Activated naive CD8-positive, alpha-beta T cell treated with anti-CD3 and anti-CD28 coated beads, Interleukin-2, amount 10 ng/mL, durations not matched to agents 7 days and 5 days (primary cell): ENCODE measurements around the gene FOXK1. TPM values are rescaled to one million over a fixed set of nuclear protein-coding genes. Genes with fewer than 3 reads are reported as not detected.
"Not testable (repeated sequence)": the region's sequence is repeated elsewhere in the genome, so short reads cannot be mapped to it uniquely, and the experiment has no call there.

Experiments used
- ATAC-seq: fragments of 150-1000 bp; cut with Tn5 transposase; one replicate; pipeline ENCODE4 v1.10.0; 2021; ENCODE audit warnings: low read depth, moderate library complexity
- POLR2A ChIA-PET: fragments of 350-600 bp; sonication (Branson Sonifier 250); formaldehyde crosslinking; loops from one replicate; lab custom pipeline; 2021; ENCODE audit warnings: antibody characterized with exemption; lab: Charles Lee
- DNase-seq: peaks from one replicate; pipeline ENCODE4 v3.0.0; 2021
- H3K27ac Mint-ChIP-seq: one replicate; pipeline ENCODE4 v1.8.0; 2022; ENCODE audit warnings: mild to moderate bottlenecking, mixed read lengths
- H3K27me3 Mint-ChIP-seq: one replicate; pipeline ENCODE4 v1.8.0; 2022; ENCODE audit warnings: mild to moderate bottlenecking, moderate library complexity, mixed read lengths
- H3K36me3 Mint-ChIP-seq: one replicate; pipeline ENCODE4 v1.8.0; 2021; ENCODE audit warnings: mild to moderate bottlenecking, mixed read lengths
- H3K4me1 Mint-ChIP-seq: one replicate; pipeline ENCODE4 v1.8.0; 2021; ENCODE audit warnings: mixed read lengths
- H3K4me3 Mint-ChIP-seq: one replicate; pipeline ENCODE4 v1.8.0; 2022; ENCODE audit warnings: mild to moderate bottlenecking, moderate library complexity, mixed read lengths
- H3K9me3 Mint-ChIP-seq: one replicate; pipeline ENCODE4 v1.8.0; 2021; ENCODE audit warnings: mixed read lengths
- total RNA-seq, 2 experiments: library from RNA; stranded (reverse); gene quantifications; one replicate each; pipeline ENCODE4 v1.2.3, GENCODE V29; 2021

Gene FOXK1
- total RNA-seq, 2 experiments from 2014 or later, result 41.7 to 42.1 TPM

DNA sequence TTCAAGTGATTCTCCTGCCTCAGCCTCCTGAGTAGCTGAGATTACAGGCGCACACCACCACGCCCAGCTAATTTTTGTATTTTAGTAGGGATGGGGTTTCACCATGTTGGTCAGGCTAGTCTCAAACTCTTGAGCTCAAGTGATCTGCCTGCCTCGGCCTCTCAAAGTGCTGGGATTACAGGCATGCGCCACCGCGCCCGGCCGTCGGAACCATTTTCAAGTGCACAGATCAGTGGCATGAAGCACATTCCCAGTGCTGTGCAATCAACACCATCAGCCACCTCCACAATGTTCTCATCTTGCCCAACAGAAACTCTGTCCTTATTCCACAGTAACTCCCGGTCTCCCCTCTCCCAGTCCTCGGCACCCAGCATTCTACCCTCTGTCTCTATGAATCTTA, 4.6 kb upstream of the FOXK1 start:
- H3K4me1 Mint-ChIP-seq, H3K36me3 Mint-ChIP-seq, DNase-seq, H3K27me3 Mint-ChIP-seq, H3K9me3 Mint-ChIP-seq, POLR2A ChIA-PET, H3K27ac Mint-ChIP-seq, H3K4me3 Mint-ChIP-seq, ATAC-seq: not testable (repeated sequence)

DNA sequence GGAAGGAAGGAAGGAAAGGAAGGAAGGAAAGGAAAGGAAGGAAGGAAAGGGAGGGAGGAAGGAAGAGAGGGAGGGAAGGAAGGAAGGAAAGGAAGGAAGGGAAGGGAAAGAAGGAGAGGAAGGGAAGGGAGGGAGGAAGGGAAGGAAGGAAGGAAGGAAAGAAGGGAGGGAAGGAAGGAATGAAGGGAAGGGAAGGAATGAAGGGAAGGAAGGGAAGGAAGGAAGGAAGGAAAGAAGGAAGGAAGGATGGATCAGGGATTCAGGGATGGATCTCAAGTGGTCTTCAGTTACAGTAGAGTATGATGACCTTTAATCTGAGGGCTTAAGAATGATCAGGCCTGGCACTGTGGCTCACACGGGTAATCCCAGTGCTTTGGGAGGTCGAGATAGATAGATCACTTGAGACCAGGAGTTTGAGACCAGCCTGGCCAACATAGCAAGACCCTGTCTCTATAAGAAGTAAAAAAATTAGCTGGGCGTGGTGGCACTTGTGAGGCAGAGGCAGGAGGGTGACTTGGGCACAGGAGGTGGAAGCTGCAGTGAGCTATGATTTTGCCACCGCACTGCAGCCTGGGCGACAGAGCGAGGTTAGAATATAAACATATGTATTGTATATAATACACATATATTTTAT, 760 bp upstream of the FOXK1 start:
- no peaks in the 10 kb centered on the region for H3K27me3 Mint-ChIP-seq
- H3K4me3 Mint-ChIP-seq, result peak overlapping the region; percentile 67
- H3K36me3 Mint-ChIP-seq, result peaks cover 4% of the 10 kb centered on the region
- ATAC-seq, result no peak
- H3K9me3 Mint-ChIP-seq, result no peaks in the 10 kb centered on the region
- POLR2A ChIA-PET, result interaction anchor here (4.2 to 6.6 kb wide), 2 partner anchors 40 to 64 kb away, joined by 27 to 139 read pairs; no protein-coding TSS in a partner anchor
- no peak for DNase-seq
- peak overlapping the region; percentile 67 for H3K27ac Mint-ChIP-seq
- peaks cover 18% of the 10 kb centered on the region for H3K4me1 Mint-ChIP-seq

DNA sequence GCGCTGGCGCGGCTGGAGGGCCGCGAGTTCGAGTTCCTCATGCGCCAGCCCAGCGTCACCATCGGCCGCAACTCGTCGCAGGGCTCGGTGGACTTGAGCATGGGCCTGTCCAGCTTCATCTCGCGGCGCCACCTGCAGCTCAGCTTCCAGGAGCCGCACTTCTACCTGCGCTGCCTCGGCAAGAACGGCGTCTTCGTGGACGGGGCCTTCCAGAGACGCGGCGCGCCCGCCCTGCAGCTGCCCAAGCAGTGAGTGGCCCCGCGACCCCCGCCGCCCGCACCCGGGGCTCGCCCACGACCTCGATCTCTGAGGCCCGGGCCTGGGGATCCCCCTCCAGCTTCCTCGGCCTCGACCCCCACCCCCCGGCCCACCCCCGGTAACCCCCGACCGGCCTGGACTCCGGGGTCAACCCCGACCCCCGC, 537 bp downstream of the FOXK1 start:
- ATAC-seq (peak; percentile 55), DNase-seq (peak; percentile 70)
- POLR2A ChIA-PET, result interaction anchor here (0.6 to 6.6 kb wide), 5 partner anchors 34 to 93 kb away, joined by 3 to 139 read pairs (median 10); partner anchors contain the start of gene AP5Z1
- Mint-ChIP-seq H3K9me3 (no peaks in the 10 kb centered on the region), H3K36me3 (peaks cover 4% of the 10 kb centered on the region), H3K27me3 (no peaks in the 10 kb centered on the region), H3K4me3 (peak overlapping the region; percentile 91), H3K4me1 (peaks cover 18% of the 10 kb centered on the region), H3K27ac (peak overlapping the region; percentile 51)

DNA sequence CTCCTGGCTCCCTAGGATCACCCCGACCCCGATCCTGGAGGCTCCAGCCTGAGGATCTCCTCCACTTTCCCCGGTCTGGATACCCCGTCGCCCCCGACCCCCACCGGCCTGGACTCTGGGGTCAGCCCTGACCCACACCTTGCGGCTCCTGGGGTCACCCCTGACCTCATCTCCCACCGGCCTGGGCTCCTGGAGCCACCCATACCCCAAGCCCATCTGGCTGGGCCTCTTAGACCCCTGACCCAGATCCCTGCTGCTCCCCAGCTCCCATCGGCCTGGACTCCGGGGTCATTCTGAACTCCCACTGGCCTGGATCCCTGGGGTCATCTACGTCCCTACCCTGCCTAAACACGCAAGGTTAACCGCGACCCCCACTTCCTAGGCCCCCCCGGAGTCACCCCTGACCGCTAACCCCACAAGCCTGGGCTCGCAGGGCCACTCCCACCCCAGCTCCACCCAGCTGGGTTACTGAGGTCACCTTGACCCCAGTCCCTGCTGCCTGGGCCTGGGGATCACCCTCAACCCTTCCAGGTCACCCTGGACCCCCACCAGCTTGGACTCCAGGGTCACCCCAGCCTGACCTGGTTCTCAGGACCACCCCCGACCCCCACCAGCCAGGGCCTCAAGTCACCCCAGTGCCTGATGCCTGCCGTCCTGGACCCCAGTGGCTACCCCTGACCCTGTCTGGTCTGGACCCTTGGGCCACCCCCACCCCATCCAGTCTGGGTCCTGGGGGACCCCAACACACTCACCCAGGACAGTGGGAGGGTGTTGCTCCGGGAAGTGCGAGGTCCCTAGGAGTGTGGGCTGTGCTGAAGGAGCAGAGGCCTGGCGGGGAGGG, 1.2 kb downstream of the FOXK1 start:
- peaks cover 20% of the 10 kb centered on the region for H3K4me1 Mint-ChIP-seq
- no peaks in the 10 kb centered on the region for H3K9me3 Mint-ChIP-seq
- peak overlapping the region; percentile 91 for H3K4me3 Mint-ChIP-seq
- peaks cover 4% of the 10 kb centered on the region for H3K36me3 Mint-ChIP-seq
- peak overlapping the region; percentile 94 for H3K27ac Mint-ChIP-seq
- POLR2A ChIA-PET, result interaction anchor here (0.7 to 6.6 kb wide), 5 partner anchors 42 to 93 kb away, joined by 3 to 139 read pairs (median 10); partner anchors contain the start of gene AP5Z1
- no peaks in the 10 kb centered on the region for H3K27me3 Mint-ChIP-seq
- peak; percentile 55 for DNase-seq
- peak; percentile 1 for ATAC-seq

DNA sequence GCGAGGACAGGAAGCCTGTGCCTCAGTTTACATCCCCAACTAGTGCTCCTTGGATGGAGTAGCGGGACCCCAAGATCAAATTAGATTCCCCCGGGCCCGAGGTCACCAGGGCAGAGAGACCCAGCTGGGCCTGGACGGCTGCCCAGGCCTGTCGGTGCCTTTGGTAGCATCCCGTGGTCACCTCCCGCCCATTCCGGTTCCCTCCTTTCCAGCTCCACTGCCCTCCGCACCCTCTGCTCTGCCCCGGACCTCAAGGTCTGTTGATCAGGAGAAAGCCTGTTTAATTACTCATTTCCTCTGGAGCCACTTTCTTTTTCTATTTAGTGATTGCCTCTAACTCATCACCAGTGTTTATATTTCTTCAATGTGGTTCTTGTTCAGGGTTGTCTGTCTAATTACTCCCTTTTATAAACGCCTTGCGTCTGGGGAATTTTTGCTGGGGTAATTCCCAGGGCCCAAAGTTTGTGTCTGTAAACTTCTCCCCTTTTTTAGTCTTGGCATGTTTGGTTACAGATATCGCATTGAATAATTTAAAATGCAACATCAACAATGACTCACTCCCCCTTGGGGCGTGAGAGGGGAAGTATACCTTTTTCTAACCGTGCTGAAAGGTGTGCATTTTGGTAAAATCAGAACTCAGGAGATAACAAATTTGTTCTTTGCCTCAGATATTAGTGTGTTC, 1.9 kb downstream of the FOXK1 start:
- peak overlapping the region; percentile 94 for H3K27ac Mint-ChIP-seq
- no peaks in the 10 kb centered on the region for H3K9me3 Mint-ChIP-seq
- no peak for DNase-seq

DNA sequence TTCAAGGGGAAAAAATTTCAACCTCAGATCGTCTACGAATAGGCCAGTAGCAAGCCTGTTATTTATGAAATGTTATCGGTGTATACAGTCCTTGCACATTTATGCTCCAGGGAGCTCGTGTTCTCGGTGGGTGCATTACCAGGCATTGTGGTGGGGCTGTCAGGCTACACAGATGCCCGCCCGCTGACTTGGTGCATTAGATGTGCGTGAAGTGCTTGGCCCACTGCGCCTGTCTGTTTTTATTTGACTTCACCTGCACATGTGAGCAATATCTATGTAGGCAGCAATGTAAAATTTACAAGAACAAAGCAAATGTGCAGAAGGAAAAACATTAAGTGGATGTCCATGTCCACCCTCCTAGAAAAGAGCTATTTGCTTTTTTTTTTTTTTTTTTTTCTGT, 2.8 kb downstream of the FOXK1 start:
- Mint-ChIP-seq H3K4me3 (peak overlapping the region; percentile 91), H3K27me3 (no peaks in the 10 kb centered on the region), H3K9me3 (no peaks in the 10 kb centered on the region), H3K36me3 (peaks cover 4% of the 10 kb centered on the region), H3K27ac (peak overlapping the region; percentile 94), H3K4me1 (peaks cover 22% of the 10 kb centered on the region)
- ATAC-seq (no peak), DNase-seq (no peak)
- POLR2A ChIA-PET, result interaction anchor here (0.8 to 6.6 kb wide), 5 partner anchors 40 to 91 kb away, joined by 3 to 139 read pairs (median 10); partner anchors contain the start of gene AP5Z1

More for the DNA sequence above, 1.9 kb downstream of the FOXK1 start:
- H3K27me3 Mint-ChIP-seq, result no peaks in the 10 kb centered on the region
- peaks cover 4% of the 10 kb centered on the region for H3K36me3 Mint-ChIP-seq
- ATAC-seq, result peak; percentile 21
- H3K4me3 Mint-ChIP-seq, result peak overlapping the region; percentile 91
- H3K4me1 Mint-ChIP-seq, result peaks cover 20% of the 10 kb centered on the region
- POLR2A ChIA-PET, result interaction anchor here (0.8 to 6.6 kb wide), 4 partner anchors 41 to 92 kb away, joined by 3 to 139 read pairs (median 18); partner anchors contain the start of gene AP5Z1

DNA sequence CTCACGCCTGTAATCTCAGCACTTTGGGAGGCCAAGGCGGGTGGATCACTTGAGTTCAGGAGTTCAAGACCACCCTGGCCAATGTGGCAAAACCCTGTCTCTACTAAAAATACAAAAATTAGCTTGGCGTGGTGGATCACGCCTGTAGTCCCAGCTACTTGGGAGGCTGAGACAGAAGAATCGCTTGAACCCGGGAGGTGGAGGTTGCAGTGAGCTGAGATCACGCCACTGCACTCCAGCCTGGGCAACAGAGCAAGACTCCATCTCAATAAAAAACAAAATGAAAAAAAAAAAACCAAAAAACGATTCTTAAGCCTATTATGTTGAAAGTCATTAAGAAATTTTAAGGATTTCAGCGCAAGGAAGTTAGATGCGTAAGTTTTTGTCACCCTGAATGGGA, 3.6 kb downstream of the FOXK1 start:
- not testable (repeated sequence) for H3K27ac Mint-ChIP-seq, H3K36me3 Mint-ChIP-seq, DNase-seq, ATAC-seq, H3K9me3 Mint-ChIP-seq, H3K27me3 Mint-ChIP-seq, H3K4me3 Mint-ChIP-seq
- H3K4me1 Mint-ChIP-seq, result peaks cover 24% of the 10 kb centered on the region
- POLR2A ChIA-PET, result interaction anchor here (0.9 to 2.3 kb wide), 3 partner anchors 44 to 90 kb away, joined by 7 to 10 read pairs (median 9); partner anchors contain the start of gene AP5Z1

DNA sequence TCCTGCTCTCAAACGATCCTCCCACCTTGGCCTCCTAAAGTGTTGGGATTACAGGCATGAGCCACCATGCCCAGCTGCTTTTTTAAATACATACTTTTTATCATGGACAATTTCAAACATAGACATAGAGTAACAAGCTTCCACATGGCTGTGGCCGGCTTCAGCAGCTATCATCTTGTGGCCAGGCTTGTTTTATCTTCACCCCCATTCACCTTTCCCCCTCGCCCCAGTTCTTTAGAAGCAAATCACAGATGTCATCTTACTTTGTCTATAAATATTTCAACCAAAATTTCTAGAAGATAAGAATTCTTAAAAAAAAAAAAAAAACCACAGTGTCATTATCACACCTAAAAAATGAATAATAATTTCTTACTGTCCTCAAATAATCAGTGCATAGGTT, 5.9 kb downstream of the FOXK1 start:
- Mint-ChIP-seq H3K4me3 (no peak overlapping the region), H3K9me3 (no peaks in the 10 kb centered on the region), H3K27me3 (no peaks in the 10 kb centered on the region), H3K27ac (no peak overlapping the region), H3K4me1 (peaks cover 25% of the 10 kb centered on the region), H3K36me3 (peaks cover 7% of the 10 kb centered on the region)
- POLR2A ChIA-PET, result interaction anchor here (2.3 kb wide), 1 partner anchor 46 kb away, joined by 9 read pairs; no protein-coding TSS in a partner anchor
- ATAC-seq (no peak), DNase-seq (no peak)

DNA sequence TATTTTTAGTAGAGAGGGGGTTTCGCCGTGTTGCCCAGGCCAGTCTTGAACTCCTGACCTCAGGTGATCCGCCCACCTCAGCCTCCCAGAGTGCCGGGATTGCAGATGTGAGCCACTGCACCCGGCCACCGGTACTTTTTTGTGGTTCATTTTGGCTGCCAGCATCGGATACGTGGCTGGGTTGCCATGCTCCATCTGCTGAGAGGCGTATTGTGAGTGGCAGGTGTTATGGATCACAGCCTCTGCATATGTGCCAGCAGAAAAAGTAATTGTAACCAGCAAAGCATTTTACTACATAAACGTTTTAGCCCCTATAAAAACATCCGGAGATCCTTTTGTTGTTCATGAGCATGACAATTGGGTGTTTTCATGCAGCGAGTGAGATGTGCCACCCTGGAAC, 7.1 kb downstream of the FOXK1 start:
- POLR2A ChIA-PET, result interaction anchor here (0.7 kb wide), 1 partner anchor 70 kb away, joined by 3 read pairs; no protein-coding TSS in a partner anchor
- Mint-ChIP-seq H3K9me3 (no peaks in the 10 kb centered on the region), H3K36me3 (peaks cover 4% of the 10 kb centered on the region), H3K4me1 (peaks cover 24% of the 10 kb centered on the region), H3K27ac (no peak overlapping the region), H3K4me3 (no peak overlapping the region), H3K27me3 (no peaks in the 10 kb centered on the region)
- ATAC-seq, result no peak
- no peak for DNase-seq

DNA sequence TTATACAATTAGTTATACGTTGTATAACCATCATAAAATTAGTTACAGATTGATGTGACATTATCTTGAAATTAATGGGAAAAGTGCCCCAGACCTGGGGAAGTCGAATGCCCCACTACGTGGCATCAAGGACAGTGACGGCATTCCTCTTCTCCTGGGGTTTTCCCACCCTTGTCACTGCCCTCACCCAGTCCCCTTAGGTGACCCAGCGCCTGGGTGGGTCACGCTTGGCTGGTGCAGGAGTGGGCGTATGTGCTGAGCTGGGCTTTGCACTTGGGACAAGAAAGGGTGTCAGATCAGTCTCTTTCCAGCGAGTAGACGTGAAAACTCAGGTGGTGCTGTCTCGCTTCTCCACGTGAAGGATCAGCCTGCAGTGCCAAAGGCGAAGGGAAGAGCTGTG, 7.6 kb downstream of the FOXK1 start:
- Mint-ChIP-seq H3K27me3 (no peaks in the 10 kb centered on the region), H3K4me3 (no peak overlapping the region), H3K36me3 (peaks cover 4% of the 10 kb centered on the region), H3K9me3 (no peaks in the 10 kb centered on the region), H3K27ac (no peak overlapping the region), H3K4me1 (peaks cover 19% of the 10 kb centered on the region)
- ATAC-seq (no peak), DNase-seq (no peak)
- POLR2A ChIA-PET, result no interaction called here

DNA sequence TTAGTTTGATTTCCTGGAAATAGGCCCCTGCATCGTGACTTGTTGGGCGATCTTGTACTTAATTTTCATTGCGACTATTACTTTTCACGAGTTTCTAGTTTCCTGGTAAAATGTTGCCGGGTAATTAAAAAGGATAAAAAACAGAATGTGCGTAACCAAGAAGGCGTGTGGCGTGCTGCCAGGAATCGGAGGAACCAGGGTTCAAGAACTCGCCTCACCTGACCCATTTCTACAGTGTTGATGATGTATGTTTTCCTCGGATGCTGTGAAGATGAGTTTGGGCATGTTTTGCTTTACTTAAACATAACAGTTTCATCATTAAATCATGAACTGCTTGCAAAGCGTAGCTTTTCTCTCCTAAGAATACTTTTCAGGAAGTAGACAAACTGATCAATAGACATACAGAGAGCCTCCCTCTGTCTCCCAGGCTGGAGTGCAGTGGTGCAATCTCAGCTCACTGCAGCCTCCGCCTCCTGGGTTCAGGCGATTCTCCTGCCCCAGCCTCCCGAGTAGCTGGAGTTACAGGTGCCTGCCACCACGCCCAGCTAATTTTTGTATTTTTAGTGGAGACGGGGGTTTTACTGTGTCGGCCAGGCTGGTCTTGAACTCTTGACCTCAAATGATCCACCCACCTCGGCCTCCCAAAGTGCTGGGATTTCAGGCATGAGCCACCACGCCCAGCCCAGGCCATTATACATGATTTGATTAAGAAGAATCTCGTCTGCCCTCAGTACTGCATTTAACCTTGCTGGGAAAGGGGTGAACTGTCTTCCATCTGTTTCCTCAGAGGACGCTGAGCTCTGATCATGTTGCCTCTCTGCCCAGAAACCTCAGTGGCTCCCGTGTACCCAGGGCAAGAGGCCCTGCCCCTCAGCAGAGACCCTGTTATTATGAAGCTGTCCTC, 9.1 kb downstream of the FOXK1 start:
- Mint-ChIP-seq H3K4me3 (no peak overlapping the region), H3K27ac (no peak overlapping the region)

DNA sequence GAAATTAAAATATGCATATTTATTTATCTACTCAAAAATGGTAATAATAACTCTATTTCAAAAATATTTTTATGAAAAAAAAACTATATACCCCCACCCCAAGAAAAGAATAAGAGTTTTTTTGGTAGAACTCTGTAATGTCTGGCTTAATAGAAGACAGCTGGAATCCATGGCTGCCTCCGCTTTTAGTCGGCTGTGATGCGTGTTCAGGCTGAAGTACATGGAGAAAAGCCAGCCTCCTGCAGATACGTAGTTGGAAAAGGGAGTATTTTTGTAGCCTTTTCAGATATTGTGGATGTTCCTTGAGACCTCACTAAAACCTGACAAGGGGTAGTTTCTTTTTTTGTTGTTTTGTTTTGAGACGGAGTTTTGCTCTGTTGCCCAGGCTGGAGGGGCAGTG, 10.0 kb downstream of the FOXK1 start:
- H3K9me3 Mint-ChIP-seq, result no peaks in the 10 kb centered on the region
- ATAC-seq (no peak), DNase-seq (no peak)
- POLR2A ChIA-PET, result interaction anchor here (1.2 kb wide), 1 partner anchor 51 kb away, joined by 3 read pairs; no protein-coding TSS in a partner anchor
- H3K27me3 Mint-ChIP-seq, result no peaks in the 10 kb centered on the region
- no peak overlapping the region for H3K27ac Mint-ChIP-seq
- H3K4me1 Mint-ChIP-seq, result peaks cover 15% of the 10 kb centered on the region
- H3K36me3 Mint-ChIP-seq, result peaks cover 2% of the 10 kb centered on the region
- no peak overlapping the region for H3K4me3 Mint-ChIP-seq

More for the DNA sequence above, 9.1 kb downstream of the FOXK1 start:
- H3K36me3 Mint-ChIP-seq, result peaks cover 2% of the 10 kb centered on the region
- no peak for ATAC-seq
- no peak for DNase-seq
- peaks cover 15% of the 10 kb centered on the region for H3K4me1 Mint-ChIP-seq
- no peaks in the 10 kb centered on the region for H3K27me3 Mint-ChIP-seq
- POLR2A ChIA-PET, result interaction anchor here (1.1 to 1.2 kb wide), 2 partner anchors 50 kb away, joined by 3 to 4 read pairs; no protein-coding TSS in a partner anchor
- H3K9me3 Mint-ChIP-seq, result no peaks in the 10 kb centered on the region
